ENCODE data around the gene NPAT. TPM values are rescaled to one million over a fixed set of nuclear protein-coding genes. Genes with fewer than 3 reads are reported as not detected.

The NPAT gene
- polyA plus RNA-seq, 12 donors, result 7.4 to 20.2 (median 8.9) TPM; not detected in 1

Other genes with a start within 250 kb of the NPAT start
- 10 to 100 TPM in 11 of 12 donors, not detected in 1; 27.6 to 49.1 (median 35.0) TPM for gene CUL5, start 213.7 kb downstream of the NPAT start, polyA plus RNA-seq (ENCODE audit: insufficient read length in 12 of 12)
- 100 to 1,000 TPM in 1 of 12 donors, 10 to 100 TPM in 10, not detected in 1; 56.9 to 199 (median 71.1) TPM for gene ACAT1, start 101.1 kb downstream of the NPAT start, polyA plus RNA-seq (ENCODE audit: insufficient read length in 12 of 12)
- gene ATM, start 429 bp upstream of the NPAT start, polyA plus RNA-seq (ENCODE audit: insufficient read length in 12 of 12), result 10 to 100 TPM in 11 of 12 donors, not detected in 1; 29.6 to 79.8 (median 46.4) TPM
- 1 to 10 TPM in 3 of 12 donors, under 1 TPM in 7, not detected in 2; 0.39 to 2.1 (median 0.74) TPM for gene C11orf65, start 244.9 kb upstream of the NPAT start, polyA plus RNA-seq (ENCODE audit: insufficient read length in 12 of 12)

Data from muscle of arm (tissue), 12 donors.